Measurements from ENCODE around the gene RNF39. TPM values are rescaled to one million over a fixed set of nuclear protein-coding genes. Genes with fewer than 3 reads are reported as not detected.

Gene RNF39

GRCh38 chr6:30020626-30021025, 54.9 kb downstream of the RNF39 start:
- Histone ChIP-seq H3K14ac (ENCODE audit: low read length) (no peak overlapping the region), H3K18ac (ENCODE audit: low read length) (no peak overlapping the region), H3K9ac (ENCODE audit: low read depth, low read length, poor library complexity) (no peak overlapping the region), H2BK120ac (ENCODE audit: low read depth, low read length) (no peak overlapping the region), H3K4me3 (ENCODE audit: low read length in 2 of 2) (no peak overlapping the region), H3K4me2 (ENCODE audit: insufficient read depth, low read length, poor library complexity, severe bottlenecking) (no peak overlapping the region), H4K8ac (ENCODE audit: low read depth, low read length) (no peak overlapping the region), H3K27me3 (ENCODE audit: control insufficient read depth in 3 of 3, insufficient read depth in 3 of 3, low read depth in 1 of 3, low read length in 3 of 3) (no peaks in the 10 kb centered on the region), H4K91ac (ENCODE audit: low read depth, low read length, poor library complexity) (no peak overlapping the region), H3K79me1 (ENCODE audit: low read depth, low read length) (no peaks in the 10 kb centered on the region), H2AFZ (ENCODE audit: low read length) (no peak overlapping the region), H3K4ac (ENCODE audit: low read length) (no peak overlapping the region), H3K27ac (replicated peaks; ENCODE audit: low read length) (no peak overlapping the region), H3K4me1 (ENCODE audit: control insufficient read depth in 2 of 2, insufficient read depth in 1 of 2, low read depth in 1 of 2, low read length in 2 of 2) (no peaks in the 10 kb centered on the region), H2BK5ac (ENCODE audit: low read length) (no peak overlapping the region), H2AK5ac (ENCODE audit: low read depth, low read length) (no peak overlapping the region), H3K23ac (ENCODE audit: low read depth, low read length, poor library complexity) (no peak overlapping the region), H2BK15ac (ENCODE audit: low read length) (no peak overlapping the region), H2BK12ac (ENCODE audit: low read length) (no peak overlapping the region), H3K9me3 (replicated peaks in 1 of 2; ENCODE audit: control insufficient read depth in 2 of 2, insufficient read depth in 1 of 2, low read depth in 1 of 2, low read length in 2 of 2) (no peaks in the 10 kb centered on the region), H3K36me3 (replicated peaks in 1 of 2; ENCODE audit: control insufficient read depth in 2 of 2, insufficient read depth in 2 of 2, low read length in 2 of 2) (no peaks in the 10 kb centered on the region)
- DNase-seq (ENCODE audit: low spot score), result no peak
- no CpG with 5 or more reads among the region's 1 CpG for WGBS, 2 donors (ENCODE audit: extremely low coverage in 2 of 2, insufficient read length in 2 of 2, insufficient replicate concordance in 1 of 2)

Small RNA genes lying within 50 kb of the gene (small RNA-seq; reads per million reads assigned to genes)
- not detected for gene RF02218 (ENCODE audit: insufficient read depth)
- not detected for gene RF02219 (ENCODE audit: insufficient read depth)
- not detected for gene RF02220 (ENCODE audit: insufficient read depth)

Measured in neuronal stem cell (in vitro differentiated cells).